Skin epidermis (tissue), 12 donors: ENCODE results near the gene MRLN.
"Not testable (repeated sequence)": the region's sequence is repeated elsewhere in the genome, so short reads cannot be mapped to it uniquely, and the experiment has no call there.

Experiments used
- H3K27ac ChIP-seq, 21 experiments: fragments of 200-600 bp; sonication (generic) in 11 of 21; one replicate each; pipeline ENCODE4 v1.5.0; 2020; ENCODE audit warnings: mild to moderate bottlenecking in 3 of 21, inconsistent platforms in 2 of 21, moderate library complexity in 2 of 21
- H3K4me3 ChIP-seq, 7 experiments: fragments of 200-600 bp; sonication (generic) in 2 of 7; one replicate each; pipeline ENCODE4 v1.5.0; 2020; ENCODE audit warnings: inconsistent platforms in 2 of 7, mild to moderate bottlenecking in 2 of 7, moderate library complexity in 1 of 7

The MRLN gene

GRCh38 chr10:59750155-59750945, 2.9 kb downstream of the MRLN start:
- Histone ChIP-seq H3K4me3 (no peak overlapping the region), H3K27ac (no peak overlapping the region)

- H3K4me3 ChIP-seq, result no peak overlapping the region
- no peak overlapping the region for H3K27ac ChIP-seq
Measured at GRCh38 chr10:59748834-59749233, 4.4 kb downstream of the MRLN start.

- Histone ChIP-seq H3K4me3 (no peak overlapping the region), H3K27ac (no peak overlapping the region)
Measured at GRCh38 chr10:59745163-59745650, 8.0 kb downstream of the MRLN start.

GRCh38 chr10:59744762-59745161, 8.5 kb downstream of the MRLN start:
- H3K27ac ChIP-seq, H3K4me3 ChIP-seq: not testable (repeated sequence)

- not testable (repeated sequence) for H3K27ac ChIP-seq, H3K4me3 ChIP-seq
Measured at GRCh38 chr10:59744156-59744555, 9.1 kb downstream of the MRLN start.

- H3K4me3 ChIP-seq, result no peak overlapping the region
- H3K27ac ChIP-seq, result no peak overlapping the region
Measured at GRCh38 chr10:59741583-59741982, 11.7 kb downstream of the MRLN start.

- H3K27ac ChIP-seq, result no peak overlapping the region
- H3K4me3 ChIP-seq, result no peak overlapping the region
Measured at GRCh38 chr10:59741048-59741447, 12.2 kb downstream of the MRLN start.

- Histone ChIP-seq H3K27ac (no peak overlapping the region), H3K4me3 (no peak overlapping the region)
Measured at GRCh38 chr10:59736749-59737148, 16.5 kb downstream of the MRLN start.

- Histone ChIP-seq H3K4me3 (no peak overlapping the region), H3K27ac (no peak overlapping the region)
Measured at GRCh38 chr10:59735296-59735695, 18.0 kb downstream of the MRLN start.

GRCh38 chr10:59734014-59734462, 19.2 kb downstream of the MRLN start:
- no peak overlapping the region for H3K27ac ChIP-seq
- H3K4me3 ChIP-seq, result no peak overlapping the region

- H3K27ac ChIP-seq, H3K4me3 ChIP-seq: not testable (repeated sequence)
Measured at GRCh38 chr10:59733321-59734013, 19.8 kb downstream of the MRLN start.

- not testable (repeated sequence) for H3K4me3 ChIP-seq, H3K27ac ChIP-seq
Measured at GRCh38 chr10:59732849-59733248, 20.4 kb downstream of the MRLN start.

GRCh38 chr10:59729167-59729566, 24.1 kb downstream of the MRLN start:
- H3K4me3 ChIP-seq, H3K27ac ChIP-seq: not testable (repeated sequence)

- Histone ChIP-seq H3K27ac (no peak overlapping the region), H3K4me3 (no peak overlapping the region)
Measured at GRCh38 chr10:59724098-59724938, 28.9 kb downstream of the MRLN start.

- Histone ChIP-seq H3K4me3 (no peak overlapping the region), H3K27ac (no peak overlapping the region)
Measured at GRCh38 chr10:59720377-59720776, 32.9 kb downstream of the MRLN start.

- Histone ChIP-seq H3K4me3 (no peak overlapping the region), H3K27ac (no peak overlapping the region)
Measured at GRCh38 chr10:59719374-59719773, 33.9 kb downstream of the MRLN start.

- H3K27ac ChIP-seq, result no peak overlapping the region
- no peak overlapping the region for H3K4me3 ChIP-seq
Measured at GRCh38 chr10:59718257-59718656, 35.0 kb downstream of the MRLN start.

- no peak overlapping the region for H3K27ac ChIP-seq
- no peak overlapping the region for H3K4me3 ChIP-seq
Measured at GRCh38 chr10:59713196-59713821, 39.9 kb downstream of the MRLN start.

- H3K4me3 ChIP-seq, result no peak overlapping the region
- no peak overlapping the region for H3K27ac ChIP-seq
Measured at GRCh38 chr10:59711871-59712494, 41.3 kb downstream of the MRLN start.
